HG03442 (cell line): Measurements from ENCODE around the gene TSEN15.

Source experiments
- ATAC-seq: cut with Tn5 transposase; IDR thresholded peaks from one replicate; pipeline ENCODE4 v1.9.1; 2021; ENCODE audit warnings: mild to moderate bottlenecking, moderate library complexity; ENCODE audit not compliant: unreplicated experiment

The TSEN15 gene

DNA sequence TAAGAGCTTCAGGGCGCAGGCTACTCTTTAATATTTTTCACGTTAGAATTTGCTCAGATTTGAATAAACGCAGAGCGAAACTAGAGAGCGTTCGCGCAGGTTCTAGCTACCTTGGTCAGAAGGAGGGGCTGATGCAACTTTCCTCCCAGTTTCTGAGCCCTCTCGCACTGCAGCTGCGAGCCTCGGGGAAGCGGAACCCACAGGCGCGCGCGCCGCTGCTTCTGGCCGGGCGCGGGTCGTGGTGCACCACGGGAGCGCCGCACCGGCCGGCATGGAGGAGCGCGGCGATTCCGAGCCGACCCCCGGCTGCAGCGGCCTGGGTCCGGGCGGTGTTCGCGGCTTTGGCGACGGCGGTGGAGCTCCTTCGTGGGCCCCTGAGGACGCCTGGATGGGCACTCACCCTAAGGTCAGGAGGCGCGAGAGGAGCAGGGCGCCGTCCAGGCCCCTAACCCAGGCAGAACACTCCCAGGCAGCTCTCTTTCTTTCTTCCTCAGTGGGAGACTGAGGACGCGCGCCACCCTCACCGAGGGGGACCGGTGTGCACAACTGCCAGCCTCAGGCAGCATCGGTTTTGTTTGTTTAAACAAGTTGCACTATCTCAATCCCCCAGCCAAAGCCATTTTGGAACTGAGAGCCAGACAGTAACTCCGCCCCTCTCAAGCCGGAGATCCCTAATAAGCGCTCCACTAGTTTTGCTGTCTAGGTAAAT lies at the start of gene TSEN15:
TSEN15 (plus strand) TSS at position 246 of the 709 bp plus-strand sequence; CDS start at position 272, 26 bp downstream.
- ATAC-seq: peak; percentile 94

DNA sequence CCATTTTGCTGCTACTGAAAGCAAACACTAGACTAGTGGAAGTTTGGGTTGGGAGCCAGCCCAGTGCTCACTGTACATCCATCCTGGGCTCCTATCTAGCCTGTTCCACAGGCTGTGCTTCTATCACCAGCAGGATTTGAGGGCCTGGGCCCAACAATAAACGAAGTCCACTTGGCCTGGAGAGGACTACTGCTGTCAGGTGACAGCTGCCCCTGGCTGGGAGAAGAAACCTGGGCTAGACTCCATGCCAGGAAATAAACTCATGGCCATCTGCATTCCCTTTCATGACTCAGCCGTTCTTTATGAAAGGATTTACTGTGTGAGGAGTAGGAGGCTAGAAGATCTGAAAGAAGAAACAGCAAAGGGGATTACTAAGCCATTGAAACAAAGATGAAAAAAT lies 49.5 kb upstream of the TSEN15 start:
- no peak for ATAC-seq

DNA sequence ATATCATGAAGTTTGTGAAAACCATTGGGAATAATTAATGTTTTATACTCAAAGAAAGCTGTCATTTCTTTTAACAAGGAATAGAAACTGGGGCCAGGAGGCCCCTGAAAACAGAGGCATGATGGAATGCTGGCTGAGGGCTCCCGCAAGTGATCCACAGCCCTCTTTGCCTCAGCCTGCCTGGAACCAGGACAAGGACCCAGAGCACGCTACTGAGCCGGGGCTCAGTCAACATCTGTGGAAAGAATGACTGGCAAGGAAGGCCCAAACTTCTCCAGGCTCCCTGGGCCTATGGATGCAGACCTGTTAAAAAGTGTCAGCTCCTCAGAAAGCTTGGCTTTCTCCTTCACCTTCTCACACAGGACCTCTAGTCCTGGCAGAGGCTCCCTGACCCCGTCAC lies 46.6 kb upstream of the TSEN15 start:
- no peak for ATAC-seq

DNA sequence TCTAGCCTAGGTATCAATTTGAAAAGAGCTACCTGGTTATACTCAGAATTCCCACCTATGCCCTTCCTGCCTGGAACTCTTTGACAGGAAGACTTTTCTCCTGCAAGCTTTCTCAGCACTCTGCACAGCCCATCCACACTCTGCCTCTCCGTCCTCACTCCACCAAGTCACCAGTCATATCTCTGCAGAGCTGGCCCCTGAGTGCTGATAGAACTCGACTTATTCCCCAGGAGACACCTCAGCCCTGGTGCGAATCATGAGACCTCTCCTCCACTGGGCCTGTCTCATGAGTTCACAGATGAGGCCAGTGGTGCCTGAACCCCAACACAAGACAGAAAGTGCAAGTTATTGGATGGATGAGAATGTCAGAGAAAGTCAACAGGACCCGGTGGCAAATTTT lies 46.0 kb upstream of the TSEN15 start:
- ATAC-seq: no peak

DNA sequence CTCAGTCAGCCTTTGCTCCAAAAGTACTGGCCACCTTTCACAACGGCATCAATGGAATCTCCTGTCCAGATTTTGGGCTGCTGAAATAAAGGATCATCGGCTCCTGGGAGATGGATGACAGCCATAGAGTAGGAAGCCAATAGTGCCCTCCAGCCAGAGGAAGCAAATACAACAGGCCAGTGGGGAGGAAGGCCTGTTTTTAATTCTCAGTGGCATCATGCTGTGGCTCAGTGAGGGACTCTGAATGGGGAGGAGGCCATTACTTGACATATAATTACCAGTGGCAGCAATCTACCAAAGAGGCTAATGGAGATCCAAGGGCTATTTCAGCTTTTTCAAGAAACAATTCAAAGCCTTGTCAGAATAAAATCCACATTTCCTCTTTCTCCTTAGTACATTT lies 40.7 kb upstream of the TSEN15 start:
- no peak for ATAC-seq

DNA sequence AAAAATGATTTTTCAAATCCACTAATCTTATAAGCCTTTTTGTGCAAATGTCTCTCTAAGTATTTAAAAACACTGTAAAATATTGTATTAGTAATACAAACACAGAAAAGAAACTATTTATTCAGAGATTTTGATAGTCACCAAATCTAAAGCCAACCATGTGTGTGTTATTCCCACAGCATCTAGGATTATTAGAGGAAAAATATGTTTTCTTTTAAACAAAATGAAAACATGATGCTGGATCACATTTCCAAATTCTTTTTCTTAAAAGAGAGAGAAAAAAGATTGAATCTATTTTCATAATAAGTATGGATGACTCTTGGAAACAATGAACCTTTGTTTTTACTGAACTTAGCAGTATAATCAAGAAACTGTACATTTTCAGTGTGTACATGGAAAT lies 39.3 kb upstream of the TSEN15 start:
- no peak for ATAC-seq

DNA sequence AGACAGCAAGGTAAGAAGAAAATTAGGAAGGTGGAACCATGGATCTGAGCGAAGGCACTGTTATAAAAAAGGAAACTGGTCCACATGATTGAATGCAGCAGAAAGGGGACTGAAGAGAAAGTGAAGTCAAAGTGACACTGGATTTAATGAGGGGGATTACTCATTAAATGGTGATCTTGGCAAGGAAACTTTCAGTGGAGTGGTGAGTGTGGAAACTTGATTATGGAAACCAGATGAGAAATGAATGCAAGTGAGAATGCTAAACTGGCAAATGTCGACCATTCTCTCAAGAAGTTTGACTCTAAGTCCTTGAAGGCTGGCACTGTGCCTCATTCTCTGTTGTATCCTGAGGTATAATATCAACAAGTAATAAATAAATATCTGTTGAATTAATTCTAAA lies 37.3 kb upstream of the TSEN15 start:
- no peak for ATAC-seq

DNA sequence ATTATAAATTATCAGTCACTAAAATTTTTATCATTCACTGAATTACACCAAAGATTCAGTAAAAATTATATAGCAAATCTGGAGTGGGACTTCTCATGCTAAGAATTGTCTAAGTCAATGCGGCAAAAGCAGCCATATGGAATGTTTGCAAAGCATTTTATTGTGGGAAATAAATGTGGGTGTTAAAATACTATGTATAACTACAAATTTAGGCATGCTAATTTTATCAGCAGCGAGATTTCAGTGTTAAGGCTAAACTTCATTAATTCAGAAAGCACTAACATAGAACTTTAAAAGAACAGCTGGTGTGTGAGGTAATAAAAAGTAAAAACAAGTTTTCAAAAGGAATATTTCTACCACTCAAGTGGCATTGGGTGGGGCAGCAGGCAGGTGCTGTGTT lies 35.4 kb upstream of the TSEN15 start:
- ATAC-seq: no peak

DNA sequence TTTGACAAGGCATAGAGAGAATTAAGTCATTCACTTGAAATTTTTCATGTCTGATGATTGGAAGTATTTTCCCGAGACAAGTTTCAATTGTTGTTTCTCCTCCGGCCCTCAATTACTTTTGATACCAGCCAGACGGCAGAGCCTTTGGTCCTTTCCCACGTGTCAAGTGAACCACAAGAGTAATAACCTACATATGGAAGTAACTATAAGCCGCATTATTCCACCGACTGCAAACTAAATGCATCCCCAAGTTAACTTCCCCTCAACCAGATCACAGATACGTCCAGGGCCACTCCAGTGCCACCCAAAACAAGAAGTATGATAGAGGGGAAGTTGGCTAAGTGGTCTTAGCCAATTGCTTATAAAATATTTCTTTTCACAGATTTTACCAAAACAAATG lies 34.2 kb upstream of the TSEN15 start:
- no peak for ATAC-seq

DNA sequence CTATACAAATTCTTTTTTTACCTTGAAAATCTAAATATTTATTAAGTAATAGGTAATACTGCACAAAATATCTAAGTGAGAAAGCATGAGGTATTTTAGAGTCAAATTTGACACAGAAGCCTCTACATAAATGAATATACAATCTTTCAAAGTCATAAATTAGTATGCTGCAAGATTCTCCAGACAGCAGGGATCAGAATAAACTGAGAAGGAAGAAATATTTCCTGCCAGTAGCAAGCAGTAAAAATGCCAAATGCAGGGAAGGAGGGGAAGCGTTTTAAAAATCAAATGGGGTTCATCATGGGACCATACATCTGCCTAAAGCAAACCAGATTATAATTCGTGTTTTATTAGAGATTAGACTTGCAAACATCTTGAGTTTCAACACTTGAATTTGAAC lies 32.9 kb upstream of the TSEN15 start:
- no peak for ATAC-seq

DNA sequence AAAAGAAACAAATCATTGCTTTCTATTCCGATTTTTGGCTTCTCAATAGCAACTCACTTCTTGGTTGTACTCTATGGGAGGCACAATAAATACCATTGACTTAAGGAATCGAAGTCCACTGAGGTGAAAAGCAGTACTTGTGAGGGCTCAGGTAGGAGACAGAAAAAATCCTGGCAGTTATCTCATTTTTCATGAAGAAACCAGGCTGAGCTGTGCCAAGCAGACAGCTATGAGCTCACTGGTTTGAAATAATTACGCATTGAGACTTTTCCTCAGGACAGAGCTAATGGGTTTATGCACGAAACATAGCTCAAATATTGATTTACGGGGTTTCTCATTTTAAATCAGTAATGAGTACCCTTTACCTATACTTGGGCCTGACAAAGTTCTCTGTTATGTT lies 32.5 kb upstream of the TSEN15 start:
- ATAC-seq: no peak

DNA sequence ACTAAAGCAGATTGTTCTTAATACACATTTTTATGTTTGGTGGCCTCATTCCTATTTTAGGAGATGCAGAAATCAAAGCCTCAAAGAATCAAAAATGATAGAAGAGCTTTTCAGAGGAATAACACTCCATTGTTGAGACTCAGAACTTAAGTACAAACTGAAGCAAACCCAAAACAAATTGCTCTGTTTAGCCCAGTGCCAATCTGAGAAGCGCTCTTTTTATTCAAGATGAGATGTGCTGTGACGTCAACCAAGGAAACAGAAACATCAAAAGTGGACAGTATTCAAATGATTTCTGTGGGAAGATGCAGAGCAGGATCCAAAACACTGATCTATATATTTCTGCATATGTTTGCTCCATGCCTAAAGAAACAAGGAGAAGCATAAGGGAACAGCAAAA lies 32.0 kb upstream of the TSEN15 start:
- no peak for ATAC-seq

DNA sequence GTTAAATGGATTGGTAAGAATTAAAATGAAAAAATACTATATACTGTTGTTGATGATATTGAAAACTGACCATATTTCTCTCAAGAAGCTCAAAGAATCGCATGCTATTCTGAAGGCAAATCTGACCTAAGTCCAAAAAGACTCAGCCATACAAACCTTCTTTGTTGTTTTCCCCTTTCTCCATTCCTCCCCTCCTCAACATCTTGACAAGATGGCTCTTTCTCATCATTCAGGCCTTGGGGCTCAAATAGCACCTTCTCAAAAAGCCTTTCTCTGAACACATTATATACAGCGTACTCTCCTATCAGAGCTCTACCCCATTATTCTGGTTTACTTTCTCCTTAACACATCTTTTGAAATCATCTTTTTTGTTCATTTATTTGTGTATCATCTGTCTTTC lies 31.2 kb upstream of the TSEN15 start:
- ATAC-seq: no peak

DNA sequence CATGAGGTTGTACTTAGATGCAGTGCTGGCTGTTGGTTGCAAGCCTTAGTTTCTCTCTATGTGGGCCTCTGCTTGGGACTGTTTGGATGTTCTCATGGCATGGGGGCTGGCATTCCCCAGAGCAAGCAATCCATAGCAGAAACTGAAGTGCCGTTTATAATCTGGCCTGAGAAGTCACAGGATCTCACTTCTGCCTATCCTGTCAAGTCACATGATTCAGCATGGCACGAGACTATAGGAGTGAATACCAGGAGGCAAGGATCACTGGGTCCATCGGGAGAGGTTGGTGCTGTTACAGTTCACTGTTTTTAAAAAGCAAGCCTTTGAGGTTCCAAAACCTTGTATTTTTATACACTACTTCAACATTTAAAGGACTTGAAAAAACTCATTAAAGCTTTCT lies 30.7 kb upstream of the TSEN15 start:
- ATAC-seq: no peak

DNA sequence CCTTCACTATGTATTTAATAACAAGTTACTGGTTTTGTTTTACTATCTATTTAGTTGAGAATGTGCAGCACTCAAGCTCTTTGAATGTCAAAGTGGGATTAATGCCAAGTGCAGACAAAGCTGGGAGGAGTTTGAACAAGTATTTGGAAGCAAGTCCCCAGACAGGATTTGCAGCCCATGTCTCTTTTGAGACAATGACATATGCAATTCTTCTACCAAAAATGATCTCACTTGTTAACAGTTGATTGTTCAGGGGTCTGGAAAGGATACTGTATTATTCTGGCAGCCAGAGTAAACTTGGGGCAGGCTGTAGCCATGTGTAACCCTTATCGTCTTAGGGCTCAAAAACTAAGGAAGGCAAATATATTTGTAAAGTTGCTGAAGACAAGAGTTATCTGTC lies 29.8 kb upstream of the TSEN15 start:
- no peak for ATAC-seq

DNA sequence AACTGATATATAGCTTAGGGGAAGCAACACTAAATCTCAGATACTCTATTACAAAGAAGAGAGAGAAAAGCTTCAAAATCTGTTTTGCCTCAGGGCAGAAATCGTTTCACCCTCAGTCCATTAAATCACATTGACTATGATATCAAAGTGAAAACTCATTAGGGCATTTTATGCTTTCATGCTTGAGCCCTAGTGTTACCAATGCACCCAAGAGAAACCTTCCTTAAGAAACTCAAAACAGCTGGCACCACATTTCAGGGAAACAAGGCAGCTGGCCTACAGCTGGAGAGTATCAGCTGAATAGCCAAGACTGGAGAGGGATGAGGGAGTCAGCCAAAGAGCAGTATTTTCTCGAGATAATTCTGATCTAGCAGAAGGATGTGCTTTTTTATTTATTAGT lies 28.9 kb upstream of the TSEN15 start:
- no peak for ATAC-seq

DNA sequence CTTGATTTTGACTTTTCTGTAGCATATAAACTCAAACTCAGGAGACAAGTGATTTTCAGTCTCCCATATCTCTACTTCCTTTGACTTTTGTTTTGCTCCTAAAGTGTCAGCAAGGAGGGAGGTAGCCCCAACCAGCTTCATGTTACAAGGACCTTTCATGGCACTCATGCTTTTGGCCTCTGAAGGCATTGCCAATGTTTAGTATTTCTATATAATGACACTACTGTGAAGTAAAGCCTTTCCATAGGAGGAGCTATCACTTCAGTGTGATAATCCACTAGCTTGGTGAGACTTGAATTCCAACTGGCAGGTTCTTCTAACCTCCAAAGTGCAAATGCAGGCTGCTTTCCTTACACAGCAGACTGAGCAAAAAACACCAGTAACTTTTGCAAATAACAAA lies 28.4 kb upstream of the TSEN15 start:
- ATAC-seq: no peak

DNA sequence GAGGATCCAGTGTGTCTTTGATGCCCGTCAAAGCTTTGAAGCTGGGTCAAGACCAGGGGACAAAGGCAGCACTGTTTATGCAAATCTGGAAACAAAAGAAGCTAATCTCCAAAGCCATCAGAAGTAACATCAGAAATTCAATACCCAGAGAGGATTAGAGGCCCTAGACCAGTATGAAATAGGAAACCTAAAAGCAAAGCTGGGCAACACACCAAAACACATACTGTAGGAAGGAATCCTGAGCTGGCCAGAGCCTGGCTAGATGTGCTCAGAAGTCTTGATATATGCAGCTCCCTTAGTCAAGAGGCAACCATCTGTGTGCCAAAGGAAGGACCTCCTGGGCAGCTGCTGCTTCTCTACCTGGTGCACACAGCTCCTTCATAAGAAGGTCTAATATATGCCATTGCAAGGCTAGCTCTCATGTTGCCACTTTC lies 26.3 kb upstream of the TSEN15 start:
- no peak for ATAC-seq

DNA sequence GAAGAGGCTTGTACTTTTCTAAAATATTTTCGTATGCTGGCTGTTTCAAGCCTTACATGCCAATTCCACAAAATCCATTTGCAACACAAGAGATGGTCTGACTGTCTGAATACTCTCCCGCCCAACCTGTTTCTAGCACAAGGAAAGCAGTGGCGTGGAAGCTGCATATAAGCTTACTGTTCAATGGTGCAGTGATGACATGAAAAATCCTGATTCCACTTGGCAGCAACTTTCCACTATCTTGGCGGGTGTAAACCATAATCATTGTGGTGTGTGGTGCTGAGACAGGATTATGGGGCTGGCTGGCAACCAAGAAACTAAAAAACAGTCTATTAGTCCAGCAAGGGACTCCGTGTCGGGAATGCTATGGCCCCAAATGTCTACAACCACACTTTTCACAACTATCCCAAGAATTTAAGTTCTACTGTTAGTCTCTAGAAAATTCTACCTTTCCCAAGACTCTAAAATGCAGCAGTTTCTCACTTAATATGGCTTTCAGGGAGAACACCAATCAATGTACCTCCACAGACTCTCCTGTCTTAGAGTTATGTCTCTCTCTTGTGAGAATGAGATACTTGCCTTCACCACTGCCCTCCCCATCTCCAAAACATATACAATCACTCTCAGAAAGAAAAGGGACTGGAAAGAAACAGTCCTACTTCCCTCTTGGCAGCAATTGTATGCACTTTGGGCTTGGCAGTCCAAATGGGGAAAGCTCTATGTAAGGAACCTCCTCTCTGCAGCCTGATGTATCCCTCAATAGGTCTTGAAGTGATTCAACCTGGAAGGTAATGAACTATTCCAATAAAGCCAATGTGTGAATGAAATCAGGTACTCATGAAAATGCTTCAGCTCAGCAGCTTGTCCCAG lies 23.5 kb upstream of the TSEN15 start:
- no peak for ATAC-seq

DNA sequence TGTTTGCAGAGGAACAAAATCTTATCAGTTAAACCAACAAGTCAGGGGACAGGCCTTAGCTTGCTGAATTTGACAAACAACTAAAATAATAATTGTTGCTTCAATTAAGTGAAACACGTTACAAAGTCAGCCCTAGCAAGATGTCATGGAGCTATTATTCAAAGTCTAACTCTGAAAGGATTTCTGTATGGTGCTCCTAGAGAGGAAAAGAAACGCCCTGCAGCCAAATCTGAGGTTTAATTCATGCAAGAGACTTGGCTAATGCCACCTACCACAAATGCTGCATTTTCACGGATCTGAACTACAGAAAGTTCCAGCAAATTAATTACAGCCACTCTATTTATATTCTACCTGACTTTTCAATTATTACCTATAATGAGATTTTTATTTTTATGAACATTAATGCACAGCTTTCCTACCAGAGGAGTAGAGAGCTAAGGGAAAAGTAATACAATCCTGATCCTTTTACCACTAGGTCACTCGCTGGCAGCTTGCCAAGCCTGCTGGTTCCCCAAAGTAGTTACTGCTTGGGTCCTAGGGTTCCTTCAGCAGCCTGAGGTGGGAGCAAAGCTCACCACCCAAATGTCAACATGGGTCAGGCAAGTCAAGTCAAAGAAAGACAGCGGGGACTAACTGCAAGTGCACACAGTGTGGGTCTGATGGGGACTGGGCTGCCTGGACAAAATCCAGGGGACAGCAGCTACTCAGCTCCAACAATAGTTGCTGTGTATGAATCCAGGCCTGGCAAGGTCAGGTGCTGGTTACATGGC lies 22.5 kb upstream of the TSEN15 start:
- ATAC-seq: no peak

DNA sequence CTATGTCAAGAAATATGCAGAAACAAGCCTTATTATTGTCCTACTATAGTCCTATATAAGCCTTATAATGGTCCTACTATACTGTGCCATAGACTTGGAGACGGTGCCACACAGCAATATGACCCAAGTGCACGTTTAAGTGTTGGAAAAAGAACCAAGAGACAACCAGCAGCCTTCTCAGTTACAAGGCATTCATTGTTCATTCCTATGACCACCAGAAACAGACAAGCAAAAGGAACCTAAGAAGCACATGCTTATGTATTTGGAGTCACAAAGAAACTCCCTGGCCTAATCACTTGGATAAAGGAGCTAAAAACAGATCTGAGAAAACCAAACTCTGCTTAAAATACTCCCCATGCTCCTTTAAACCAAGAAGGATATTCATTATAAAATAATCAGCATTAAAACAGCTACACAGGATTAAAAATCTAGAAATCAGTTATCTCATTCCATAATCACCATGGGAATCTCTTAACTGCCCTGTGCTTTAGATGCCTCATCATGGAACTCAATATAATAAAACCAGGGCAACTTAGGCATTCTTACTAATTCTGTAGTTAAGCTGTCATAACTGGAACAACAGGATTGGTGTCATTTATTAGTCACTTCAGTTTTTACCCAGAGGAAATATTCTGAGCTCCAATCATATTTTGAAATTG lies 21.0 kb upstream of the TSEN15 start:
- no peak for ATAC-seq
